ENCODE results near the gene JMJD1C. TPM values are rescaled to one million over a fixed set of nuclear protein-coding genes. Genes with fewer than 3 reads are reported as not detected.

JMJD1C gene
- total RNA-seq, 1 donor from 2014 or later: 84.2 TPM

DNA sequence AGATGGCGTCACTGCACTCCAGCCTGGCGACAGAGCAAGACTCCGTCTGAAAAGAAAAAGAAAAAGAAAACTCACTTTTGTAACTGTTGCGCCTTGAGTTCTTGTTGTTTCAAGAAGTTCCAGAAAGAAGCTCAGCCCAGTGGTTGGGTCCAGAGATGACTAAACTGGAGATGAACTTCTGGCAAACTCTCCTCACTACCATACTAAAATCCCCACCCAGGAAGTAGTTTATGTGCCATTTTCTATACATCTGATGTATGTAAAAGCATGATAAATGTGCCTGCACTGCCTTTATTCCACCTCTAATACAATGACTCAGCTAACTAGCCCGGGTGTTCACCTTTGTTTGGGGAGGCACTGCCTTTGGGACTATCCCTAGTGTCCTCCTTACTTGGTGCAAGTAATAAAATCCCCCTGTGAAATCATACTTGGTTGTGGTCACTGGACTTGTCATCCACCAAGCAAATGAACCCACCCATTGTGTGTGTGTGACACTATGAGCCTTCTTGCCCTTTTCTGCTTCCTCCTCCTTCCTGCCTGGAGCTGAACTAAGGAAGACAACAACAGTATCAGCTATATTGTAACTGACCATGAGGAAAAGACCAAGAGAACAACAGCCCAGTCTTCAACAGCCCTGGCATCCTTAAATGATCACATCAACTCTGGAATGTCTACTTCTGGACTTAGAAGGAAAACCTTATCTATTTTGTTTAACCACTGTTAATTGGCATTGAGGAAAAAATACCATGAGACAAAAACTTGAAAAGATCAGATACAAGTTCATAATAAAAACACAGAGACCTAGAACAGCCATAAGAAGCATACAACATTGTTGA is 33.6 kb downstream of the JMJD1C start:
- H3K4me3 ChIP-seq: no peak overlapping the region
- H3K27me3 ChIP-seq: no peaks in the 10 kb centered on the region
- peak; percentile 27 for ATAC-seq
- peaks cover 36% of the 10 kb centered on the region for H3K4me1 ChIP-seq
- H3K27ac ChIP-seq: no peak overlapping the region
- DNase-seq: no peak
- TF ChIP-seq, protein P1, sequence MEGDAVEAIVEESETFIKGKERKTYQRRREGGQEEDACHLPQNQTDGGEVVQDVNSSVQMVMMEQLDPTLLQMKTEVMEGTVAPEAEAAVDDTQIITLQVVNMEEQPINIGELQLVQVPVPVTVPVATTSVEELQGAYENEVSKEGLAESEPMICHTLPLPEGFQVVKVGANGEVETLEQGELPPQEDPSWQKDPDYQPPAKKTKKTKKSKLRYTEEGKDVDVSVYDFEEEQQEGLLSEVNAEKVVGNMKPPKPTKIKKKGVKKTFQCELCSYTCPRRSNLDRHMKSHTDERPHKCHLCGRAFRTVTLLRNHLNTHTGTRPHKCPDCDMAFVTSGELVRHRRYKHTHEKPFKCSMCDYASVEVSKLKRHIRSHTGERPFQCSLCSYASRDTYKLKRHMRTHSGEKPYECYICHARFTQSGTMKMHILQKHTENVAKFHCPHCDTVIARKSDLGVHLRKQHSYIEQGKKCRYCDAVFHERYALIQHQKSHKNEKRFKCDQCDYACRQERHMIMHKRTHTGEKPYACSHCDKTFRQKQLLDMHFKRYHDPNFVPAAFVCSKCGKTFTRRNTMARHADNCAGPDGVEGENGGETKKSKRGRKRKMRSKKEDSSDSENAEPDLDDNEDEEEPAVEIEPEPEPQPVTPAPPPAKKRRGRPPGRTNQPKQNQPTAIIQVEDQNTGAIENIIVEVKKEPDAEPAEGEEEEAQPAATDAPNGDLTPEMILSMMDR (IDR thresholded peaks at IDR 0.05): no peak
- no peaks in the 10 kb centered on the region for H3K9me3 ChIP-seq
- intact Hi-C loops (cut with DNase I): no loop called here
- no peaks in the 10 kb centered on the region for H3K36me3 ChIP-seq

DNA sequence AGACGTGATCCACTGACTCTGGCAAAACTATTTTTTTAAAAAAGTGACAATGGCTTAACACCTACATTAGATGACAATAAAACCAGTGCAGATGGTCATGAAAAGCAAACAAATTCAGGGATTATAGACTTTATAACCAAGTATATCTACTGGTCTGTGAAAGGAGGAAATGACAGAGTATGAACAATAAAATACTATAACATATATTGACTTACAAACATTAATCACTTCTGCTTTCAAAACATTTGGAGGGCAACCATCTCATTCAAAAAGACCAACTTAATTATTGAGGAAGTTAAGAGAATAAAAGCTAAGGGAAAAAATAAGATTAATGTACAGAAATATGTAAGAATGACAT is 34.8 kb downstream of the JMJD1C start:
- Histone ChIP-seq H3K27me3 (no peaks in the 10 kb centered on the region), H3K4me1 (peaks cover 34% of the 10 kb centered on the region), H3K4me3 (no peak overlapping the region), H3K9me3 (no peaks in the 10 kb centered on the region), H3K27ac (no peak overlapping the region), H3K36me3 (no peaks in the 10 kb centered on the region)
- ATAC-seq: no peak
- intact Hi-C loops (cut with DNase I): no loop called here
- TF ChIP-seq, protein P1 (IDR thresholded peaks at IDR 0.05): no peak
- DNase-seq: no peak

DNA sequence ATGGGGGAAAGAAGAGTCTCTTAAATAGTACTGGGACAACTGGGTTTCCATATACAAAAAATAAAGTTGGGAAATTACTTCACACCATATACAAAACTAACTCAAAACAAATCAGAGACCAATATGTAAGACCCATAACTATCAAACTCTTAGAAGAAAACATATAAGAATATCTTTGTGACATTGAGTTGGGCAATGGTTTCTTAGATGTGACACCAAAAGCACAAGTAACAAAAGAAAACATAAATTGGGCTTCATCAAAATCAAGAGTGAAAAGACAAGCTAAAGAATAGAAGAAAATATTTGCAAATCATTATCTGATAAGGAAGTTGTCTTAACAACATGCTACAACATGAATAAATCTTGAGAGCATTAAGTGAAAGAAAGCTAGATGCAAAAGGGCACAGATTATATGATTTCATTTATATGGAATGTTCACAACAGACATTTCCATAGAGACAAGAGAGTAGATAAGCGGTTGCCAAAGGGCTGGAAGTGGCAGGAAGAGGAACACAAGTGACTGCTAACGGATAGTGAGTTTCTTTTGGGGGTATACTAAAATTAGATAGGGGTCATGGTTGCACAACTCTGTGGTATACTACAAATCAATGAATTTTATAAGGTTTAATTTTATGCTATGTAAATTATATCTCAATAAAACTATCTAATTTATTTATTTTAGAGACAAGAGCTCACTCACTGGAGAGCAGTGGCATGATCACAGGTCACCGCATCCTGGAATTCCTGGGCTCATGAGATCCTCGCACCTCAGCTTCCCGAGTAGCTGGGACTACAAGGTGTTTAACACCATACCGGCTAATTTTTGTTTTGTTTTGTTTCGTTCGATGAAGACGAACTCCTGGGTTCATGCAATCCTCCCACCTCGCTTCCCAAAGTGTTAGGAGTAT is 35.4 kb downstream of the JMJD1C start:
- Histone ChIP-seq H3K4me3 (no peak overlapping the region), H3K36me3 (no peaks in the 10 kb centered on the region), H3K27me3 (no peaks in the 10 kb centered on the region), H3K4me1 (peaks cover 28% of the 10 kb centered on the region), H3K9me3 (no peaks in the 10 kb centered on the region), H3K27ac (peak overlapping the region; percentile 43)
- DNase-seq: no peak
- ATAC-seq: no peak
- intact Hi-C loops (cut with DNase I): no loop called here
- TF ChIP-seq, protein P1 (IDR thresholded peaks at IDR 0.05): no peak

DNA sequence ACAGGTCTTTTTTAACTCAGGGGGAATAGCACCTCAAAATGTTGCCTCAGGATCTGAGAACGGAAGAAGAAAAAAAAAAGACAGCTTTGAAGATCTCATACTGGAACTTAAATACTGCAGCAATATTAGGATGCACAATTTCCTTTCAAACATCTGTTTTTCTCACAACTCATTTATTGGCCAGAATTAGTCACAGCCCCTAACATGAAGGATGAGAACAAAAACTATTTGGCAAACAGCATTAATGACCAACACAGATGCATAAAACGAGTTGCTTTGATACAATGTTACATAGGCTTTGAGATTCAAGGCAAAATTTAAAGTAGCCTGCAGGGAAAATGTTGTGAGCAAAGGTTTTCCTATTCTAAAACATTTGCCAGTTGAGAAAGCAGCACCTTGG is 36.5 kb downstream of the JMJD1C start:
- Histone ChIP-seq H3K27ac (no peak overlapping the region), H3K36me3 (no peaks in the 10 kb centered on the region), H3K4me1 (peaks cover 17% of the 10 kb centered on the region), H3K27me3 (no peaks in the 10 kb centered on the region), H3K4me3 (no peak overlapping the region), H3K9me3 (no peaks in the 10 kb centered on the region)
- no peak for DNase-seq
- TF ChIP-seq, protein P1 (IDR thresholded peaks at IDR 0.05): no peak
- intact Hi-C loops (cut with DNase I): no loop called here
- no peak for ATAC-seq

DNA sequence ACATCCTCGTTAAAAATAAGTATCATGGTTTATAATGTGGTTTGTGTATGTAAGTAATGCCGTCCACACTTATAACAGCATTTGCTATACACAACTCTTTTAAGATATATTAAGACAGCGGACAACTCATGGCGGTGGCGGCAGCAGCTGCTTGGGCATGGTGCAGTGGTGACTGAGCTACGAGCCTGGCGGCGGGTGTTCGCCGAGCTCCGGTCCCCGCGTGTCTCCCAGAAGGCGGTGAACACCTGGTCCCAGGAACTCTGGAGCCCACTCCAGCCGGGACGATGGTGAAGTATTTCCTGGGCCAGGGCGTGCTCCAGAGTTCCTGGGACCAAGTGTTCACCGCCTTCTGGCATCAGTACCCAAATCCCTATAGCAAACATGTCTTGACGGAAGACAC is 38.8 kb downstream of the JMJD1C start:
- DNase-seq: no peak
- no peaks in the 10 kb centered on the region for H3K36me3 ChIP-seq
- no peaks in the 10 kb centered on the region for H3K9me3 ChIP-seq
- TF ChIP-seq, protein P1 (IDR thresholded peaks at IDR 0.05): no peak
- ATAC-seq: no peak
- H3K4me1 ChIP-seq: peaks cover 13% of the 10 kb centered on the region
- intact Hi-C loops (cut with DNase I): no loop called here
- no peaks in the 10 kb centered on the region for H3K27me3 ChIP-seq
- no peak overlapping the region for H3K4me3 ChIP-seq
- no peak overlapping the region for H3K27ac ChIP-seq
